HepG2 (cell line): ENCODE results near the gene GPC6. TPM values are rescaled to one million over a fixed set of nuclear protein-coding genes. Genes with fewer than 3 reads are reported as not detected.

Experiments used
- ARID3A ChIP-seq: IDR thresholded peaks from 2 replicates; pipeline ENCODE4 v1.6.1; 2012; ENCODE audit warnings: low read depth, low read length, improper control_type of control experiment
- ARNT2 ChIP-seq: sonication (generic); formaldehyde crosslinking; IDR thresholded peaks from 2 replicates; pipeline ENCODE4 v1.8.0; 2022; ENCODE audit warnings: mild to moderate bottlenecking, low read depth, missing genetic modification reagents, moderate library complexity
- ATF2 ChIP-seq: sonication (generic); formaldehyde crosslinking; IDR thresholded peaks from 2 replicates; pipeline ENCODE4 v1.4.0; 2020; ENCODE audit warnings: missing genetic modification reagents
- BATF2 ChIP-seq: sonication (generic); formaldehyde crosslinking; IDR thresholded peaks from 2 replicates; pipeline ENCODE4 v1.8.0; 2022; ENCODE audit warnings: mild to moderate bottlenecking, missing genetic modification reagents, moderate library complexity
- BCL6 ChIP-seq: IDR thresholded peaks from 2 replicates; pipeline ENCODE4 v1.6.1; 2016; ENCODE audit warnings: missing genetic modification reagents, missing compliant biosample characterization
- FOXJ3 ChIP-seq: sonication (generic); formaldehyde crosslinking; IDR thresholded peaks from 2 replicates; pipeline ENCODE4 v1.4.0; 2020; ENCODE audit warnings: missing genetic modification reagents, mild to moderate bottlenecking, borderline replicate concordance
- KDM3A ChIP-seq: IDR thresholded peaks from 2 replicates; pipeline ENCODE4 v1.6.1; 2018; ENCODE audit warnings: low read depth, missing compliant biosample characterization
- LCORL ChIP-seq, 2 experiments: fragments of 450-650 bp in 1 of 2; sonication (generic) in 1 of 2; formaldehyde crosslinking in 1 of 2; IDR thresholded peaks; 2 replicates each; pipeline versions ENCODE4 v1.5.0 to v1.6.1; 2017 to 2020; ENCODE audit warnings: antibody characterized with exemption in 1 of 2, missing genetic modification reagents in 1 of 2
- PPARG ChIP-seq: conservative IDR thresholded peaks from 2 replicates; pipeline ENCODE4 v1.6.1; 2016; ENCODE audit warnings: missing biosample characterization, missing genetic modification reagents
- SAP130 ChIP-seq: IDR thresholded peaks from 2 replicates; pipeline ENCODE4 v1.6.1; 2016; ENCODE audit warnings: low read depth
- SOX13 ChIP-seq, 3 experiments: fragments of 450-650 bp in 1 of 3; sonication (generic) in 1 of 3; formaldehyde crosslinking in 1 of 3; IDR thresholded peaks in 2 of 3; conservative IDR thresholded peaks in 1 of 3; 2 replicates each; pipeline versions ENCODE4 v1.5.0 to v1.6.1; 2016 to 2020; ENCODE audit warnings: antibody characterized with exemption in 1 of 3, mild to moderate bottlenecking in 1 of 3, missing compliant biosample characterization in 1 of 3, missing genetic modification reagents in 1 of 3, moderate library complexity in 1 of 3
- STAG1 ChIP-seq: sonication (generic); formaldehyde crosslinking; IDR thresholded peaks from 2 replicates; pipeline ENCODE4 v1.4.0; 2020; ENCODE audit warnings: missing genetic modification reagents
- THAP11 ChIP-seq: IDR thresholded peaks from 2 replicates; pipeline ENCODE4 v1.6.1; 2016; ENCODE audit warnings: missing biosample characterization, missing genetic modification reagents
- YY1 ChIP-seq: IDR thresholded peaks from 2 replicates; pipeline ENCODE4 v1.6.1; 2011; ENCODE audit warnings: low read length, low read depth, moderate library complexity, mild to moderate bottlenecking; ENCODE audit not compliant: insufficient read depth, insufficient replicate concordance
- ZBTB25 ChIP-seq: IDR thresholded peaks from 2 replicates; pipeline ENCODE4 v1.6.1; 2018; ENCODE audit warnings: missing genetic modification reagents
- ZNF282 ChIP-seq: fragments of 450-650 bp; IDR thresholded peaks from 2 replicates; pipeline ENCODE4 v1.6.1; 2018; ENCODE audit not compliant: partially characterized antibody
- ZNF543 ChIP-seq: sonication (generic); formaldehyde crosslinking; IDR thresholded peaks from 2 replicates; pipeline ENCODE4 v1.4.0; 2020; ENCODE audit warnings: mild to moderate bottlenecking, missing genetic modification reagents
- ZNF564 ChIP-seq: sonication (generic); formaldehyde crosslinking; IDR thresholded peaks from 2 replicates; pipeline ENCODE4 v1.8.1; 2023; ENCODE audit warnings: mild to moderate bottlenecking, missing genetic modification reagents
- ZNF800 ChIP-seq: sonication (generic); formaldehyde crosslinking; IDR thresholded peaks from 2 replicates; pipeline ENCODE4 v1.4.0; 2020; ENCODE audit warnings: missing genetic modification reagents
- ZSCAN5A ChIP-seq: sonication (generic); formaldehyde crosslinking; IDR thresholded peaks from 2 replicates; pipeline ENCODE4 v1.8.0; 2022; ENCODE audit warnings: mild to moderate bottlenecking, missing genetic modification reagents, borderline replicate concordance
- polyA plus RNA-seq, 8 experiments: library from polyadenylated mRNA; depleted of rRNA in 3 of 8; stranded (reverse) in 7 of 8; unstranded in 1 of 8; fragments of >200 nt; fragmentation: Illumina TruSeq in 4 of 8; extraction: Trizol in 4 of 8; gene quantifications; 2 replicates each; pipeline versions ENCODE4 v1.2.1 to v1.2.3, GENCODE V29; 2011 to 2016; ENCODE audit warnings: low read depth in 4 of 8, missing spikeins in 1 of 8, mixed read lengths in 1 of 8; ENCODE audit not compliant: insufficient read depth in 1 of 8
- total RNA-seq, 5 experiments: library from RNA; depleted of rRNA; stranded (reverse); fragments of >200 nt; fragmentation: Illumina TruSeq; extraction: Trizol; gene quantifications; 2 replicates each; pipeline ENCODE4 v1.2.3, GENCODE V29; 2016; ENCODE audit warnings: low read depth in 1 of 5

GPC6 gene
- total and polyA plus RNA-seq, 2 of the 13 experiments (the other 11 are each of a cell fraction or from before 2014, with no cell fraction given): 24.5 to 33.9 TPM

GRCh38 chr13:93767180-93767916 is 540.7 kb downstream of the GPC6 start (continued):
- TF ChIP-seq YY1: peak; percentile 23
- TF ChIP-seq KDM3A (CRISPR knock-in tag): no peak
- TF ChIP-seq FOXJ3 (CRISPR knock-in tag): peak; percentile 62; the same call in 1 of the 2 replicates
- TF ChIP-seq ARID3A: 0 out of 2 replicates have a peak, but pooled peaks have one; percentile 4
- no peak for TF ChIP-seq ZNF564 (CRISPR knock-in tag)
- TF ChIP-seq ZNF543 (CRISPR knock-in tag): no peak
- no peak for TF ChIP-seq SOX13 (IDR thresholded peaks at IDR 0.05)
- TF ChIP-seq SOX13 (CRISPR knock-in tag; conservative IDR thresholded peaks at IDR 0.05 in 1 of 2, IDR thresholded peaks at IDR 0.05 in 1 of 2): peak in 1 of 2 experiments; percentile 71; a peak in 2 of 4 replicates
- no peak for TF ChIP-seq ZSCAN5A (CRISPR knock-in tag)
- TF ChIP-seq ARNT2 (CRISPR knock-in tag): no peak
- TF ChIP-seq THAP11 (CRISPR knock-in tag): peak; percentile 18; the same call in 1 of the 2 replicates
- peak; percentile 39; the same call in 1 of the 2 replicates for TF ChIP-seq SAP130 (CRISPR knock-in tag)
- peak; percentile 33; the same call in 1 of the 2 replicates for TF ChIP-seq ZNF800 (CRISPR knock-in tag)
- 0 out of 2 replicates have a peak, but pooled peaks have one; percentile 53 for TF ChIP-seq ZBTB25
- peak; percentile 98 for TF ChIP-seq PPARG (CRISPR knock-in tag)
- no peak for TF ChIP-seq ZNF282
- peak; percentile 66; the same call in 1 of the 2 replicates for TF ChIP-seq LCORL (IDR thresholded peaks at IDR 0.05)
- no peak for TF ChIP-seq LCORL (CRISPR knock-in tag; IDR thresholded peaks at IDR 0.05)
- TF ChIP-seq STAG1: peak; percentile 10; the same call in 1 of the 2 replicates
- no peak for TF ChIP-seq BATF2 (CRISPR knock-in tag)
- peak; percentile 76 for TF ChIP-seq BCL6
- peak; percentile 21; the same call in 1 of the 2 replicates for TF ChIP-seq ATF2
